ENCODE results near the gene CLDN14. TPM values are rescaled to one million over a fixed set of nuclear protein-coding genes. Genes with fewer than 3 reads are reported as not detected.

Gene CLDN14
- total and polyA plus RNA-seq, 2 experiments from 2014 or later = not detected

GRCh38 chr21:36499578-36500471 is 19.9 kb upstream of the CLDN14 start:
- no peak overlapping the region for H3K27ac ChIP-seq
- no peaks in the 10 kb centered on the region for H3K36me3 ChIP-seq
- DNase-seq (ENCODE audit: low read depth in 1 of 2, low spot score in 1 of 2) = peak in 1 of 2 donors; percentile 57
- no peak overlapping the region for H3K4me3 ChIP-seq
- H3K4me1 ChIP-seq (ENCODE audit: low read depth) = no peaks in the 10 kb centered on the region
- no peak for TF ChIP-seq CTCF (IDR thresholded peaks at IDR 0.05; ENCODE audit: low read depth, low read length)
- no peaks in the 10 kb centered on the region for H3K9me3 ChIP-seq (ENCODE audit: low read depth)
- no peaks in the 10 kb centered on the region for H3K27me3 ChIP-seq

GRCh38 chr21:36494557-36494956 is 14.6 kb upstream of the CLDN14 start:
- no peak overlapping the region for H3K27ac ChIP-seq
- no peaks in the 10 kb centered on the region for H3K9me3 ChIP-seq (ENCODE audit: low read depth)
- TF ChIP-seq CTCF (IDR thresholded peaks at IDR 0.05; ENCODE audit: low read depth, low read length) = no peak

GRCh38 chr21:36491209-36491910 is 11.4 kb upstream of the CLDN14 start:
- TF ChIP-seq CTCF (IDR thresholded peaks at IDR 0.05; ENCODE audit: low read depth, low read length) = no peak
- Histone ChIP-seq H3K4me3 (no peak overlapping the region), H3K4me1 (ENCODE audit: low read depth) (no peaks in the 10 kb centered on the region), H3K9me3 (ENCODE audit: low read depth) (no peaks in the 10 kb centered on the region), H3K36me3 (no peaks in the 10 kb centered on the region), H3K27ac (no peak overlapping the region), H3K27me3 (no peaks in the 10 kb centered on the region)
- no peak for DNase-seq (ENCODE audit: low read depth in 1 of 2, low spot score in 1 of 2)

More at GRCh38 chr21:36494557-36494956, 14.6 kb upstream of the CLDN14 start:
- H3K36me3 ChIP-seq = no peaks in the 10 kb centered on the region
- no peak overlapping the region for H3K4me3 ChIP-seq
- H3K27me3 ChIP-seq = no peaks in the 10 kb centered on the region
- no peak for DNase-seq (ENCODE audit: low read depth in 1 of 2, low spot score in 1 of 2)
- no peaks in the 10 kb centered on the region for H3K4me1 ChIP-seq (ENCODE audit: low read depth)

- Histone ChIP-seq H3K27me3 (no peaks in the 10 kb centered on the region), H3K36me3 (no peaks in the 10 kb centered on the region), H3K9me3 (ENCODE audit: low read depth) (no peaks in the 10 kb centered on the region), H3K4me1 (ENCODE audit: low read depth) (no peaks in the 10 kb centered on the region), H3K4me3 (no peak overlapping the region), H3K27ac (no peak overlapping the region)
- DNase-seq (ENCODE audit: low read depth in 1 of 2, low spot score in 1 of 2) = no peak
- TF ChIP-seq CTCF (IDR thresholded peaks at IDR 0.05; ENCODE audit: low read depth, low read length) = no peak
Measured at GRCh38 chr21:36489776-36490165, 9.8 kb upstream of the CLDN14 start.

- TF ChIP-seq CTCF (IDR thresholded peaks at IDR 0.05; ENCODE audit: low read depth, low read length) = no peak
- Histone ChIP-seq H3K36me3 (no peaks in the 10 kb centered on the region), H3K27me3 (no peaks in the 10 kb centered on the region), H3K27ac (no peak overlapping the region), H3K4me1 (ENCODE audit: low read depth) (no peaks in the 10 kb centered on the region), H3K4me3 (no peak overlapping the region), H3K9me3 (ENCODE audit: low read depth) (no peaks in the 10 kb centered on the region)
- no peak for DNase-seq (ENCODE audit: low read depth in 1 of 2, low spot score in 1 of 2)
Measured at GRCh38 chr21:36489103-36489775, 9.3 kb upstream of the CLDN14 start.

Measured in cardiac muscle cell (in vitro differentiated cells and primary cell).